CD4-positive, alpha-beta T cell treated with Interleukin-2 at 100 ng/mL for 4 hours (primary cell): ENCODE data around the gene TRERF1.

Experiments used
- DNase-seq: peaks from one replicate; pipeline ENCODE4 v3.0.0-alpha.2; 2020; ENCODE audit warnings: low spot score

Gene TRERF1

DNA sequence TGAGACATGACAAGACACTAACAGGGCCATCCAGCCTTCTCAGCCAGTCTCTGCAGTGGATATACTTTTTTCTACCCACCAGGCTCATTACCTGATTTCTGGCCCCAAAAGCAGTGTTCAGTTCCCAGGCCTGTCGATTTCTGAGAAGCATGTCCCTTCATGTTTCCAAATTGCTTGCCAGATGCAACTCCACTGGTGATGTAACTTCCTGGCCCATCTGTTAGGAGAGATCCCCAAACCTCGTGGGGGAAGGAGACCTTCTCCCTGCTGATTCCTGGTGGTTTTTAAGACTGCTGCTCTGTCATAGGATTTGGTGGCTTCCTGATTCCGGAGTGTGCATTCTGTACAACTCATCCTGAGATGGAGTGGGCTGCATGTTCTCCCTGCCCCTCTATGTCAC is 202.4 kb downstream of the TRERF1 start:
- no peak for DNase-seq

DNA sequence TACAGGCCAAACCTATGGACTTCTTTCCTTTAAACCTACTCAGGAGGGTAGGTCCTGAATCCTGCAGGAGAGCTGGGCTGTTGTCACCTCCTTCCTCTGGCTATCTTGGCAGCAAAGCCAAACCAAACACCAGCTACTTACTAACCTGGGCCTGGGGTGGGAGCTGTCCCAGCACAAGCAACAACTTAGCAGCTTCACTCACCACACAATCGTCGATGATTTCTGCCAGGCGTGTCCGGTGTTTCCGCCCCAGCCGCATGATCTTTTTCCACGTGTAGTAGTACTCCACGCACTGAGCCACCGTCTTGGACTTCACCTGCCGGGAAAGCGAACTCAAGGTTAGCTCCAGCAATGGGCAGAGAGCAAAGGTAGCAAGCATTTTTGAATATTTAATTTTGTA is 208.7 kb downstream of the TRERF1 start:
- DNase-seq, result no peak

DNA sequence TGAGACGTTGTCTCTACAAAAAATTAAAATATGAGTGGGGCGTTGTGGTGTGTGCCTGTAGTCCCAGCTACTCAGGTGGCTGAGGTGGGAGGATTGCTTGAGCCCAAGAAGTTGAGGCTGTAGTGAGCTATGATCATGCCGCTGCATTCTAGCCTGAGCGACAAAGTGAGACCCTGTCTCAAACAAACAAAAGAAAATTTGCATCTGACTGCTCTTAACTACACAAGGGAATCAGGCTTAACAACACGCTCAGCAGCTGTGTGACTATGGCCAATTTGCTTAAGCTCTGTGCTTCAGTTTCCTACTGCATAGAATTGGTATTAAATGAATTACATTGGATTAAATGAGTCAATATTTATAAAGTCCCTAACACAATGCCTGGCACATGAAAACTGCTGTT is 209.8 kb downstream of the TRERF1 start:
- DNase-seq, result no peak

DNA sequence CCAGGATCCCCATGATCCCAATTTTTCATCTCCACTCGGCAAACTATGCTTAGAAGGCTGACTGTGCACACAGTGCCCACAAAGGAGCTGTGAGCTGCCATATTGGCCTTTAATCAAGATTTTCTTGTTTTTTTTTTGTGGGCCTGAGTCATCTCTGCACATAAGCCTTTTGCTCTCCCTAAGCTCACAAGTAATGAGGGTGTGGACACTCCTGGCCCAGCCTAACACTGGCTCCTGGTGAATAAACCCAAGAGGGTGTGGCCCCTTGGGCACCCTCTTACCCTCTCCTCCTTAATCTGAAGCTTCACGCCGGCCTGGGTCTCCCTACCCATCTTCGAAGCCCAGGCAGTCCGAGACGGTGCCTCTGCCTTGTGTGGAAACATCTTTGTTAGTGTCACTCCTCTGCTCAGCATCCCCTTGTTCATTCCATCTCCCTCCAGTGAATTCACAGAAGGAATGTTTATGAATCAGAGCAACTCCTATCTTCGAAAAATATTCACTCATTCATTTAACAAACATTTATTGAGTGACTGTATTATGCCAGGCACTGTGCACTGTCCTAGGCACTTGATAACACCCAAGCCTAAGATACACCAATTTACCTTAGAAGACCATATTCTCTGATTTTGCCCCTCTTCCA is 211.9 kb downstream of the TRERF1 start:
- no peak for DNase-seq

DNA sequence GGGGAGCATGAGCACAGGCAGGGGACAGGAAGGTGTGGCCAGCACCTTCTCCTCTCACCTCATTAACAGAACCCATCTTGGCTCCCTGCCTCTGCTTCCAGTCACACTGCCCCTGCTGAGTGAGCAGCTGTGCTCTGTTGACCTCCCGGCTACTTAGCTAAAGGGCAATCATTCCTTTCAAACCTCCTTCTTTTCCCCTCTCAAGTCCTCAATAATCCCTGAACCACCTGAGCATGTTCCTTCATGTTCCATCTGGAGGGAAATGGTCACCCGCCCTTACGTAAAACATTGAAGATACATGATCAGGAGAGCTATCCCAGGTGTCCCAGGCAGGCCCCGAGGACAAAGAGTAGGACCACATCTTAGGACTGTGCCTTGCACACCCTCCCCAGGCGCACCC is 212.4 kb downstream of the TRERF1 start:
- no peak for DNase-seq

- DNase-seq, result no peak
These were observed 213.9 kb downstream of the TRERF1 start for GRCh38 chr6:42237857-42238256.

GRCh38 chr6:42236682-42237473 is 214.8 kb downstream of the TRERF1 start:
- no peak for DNase-seq

DNA sequence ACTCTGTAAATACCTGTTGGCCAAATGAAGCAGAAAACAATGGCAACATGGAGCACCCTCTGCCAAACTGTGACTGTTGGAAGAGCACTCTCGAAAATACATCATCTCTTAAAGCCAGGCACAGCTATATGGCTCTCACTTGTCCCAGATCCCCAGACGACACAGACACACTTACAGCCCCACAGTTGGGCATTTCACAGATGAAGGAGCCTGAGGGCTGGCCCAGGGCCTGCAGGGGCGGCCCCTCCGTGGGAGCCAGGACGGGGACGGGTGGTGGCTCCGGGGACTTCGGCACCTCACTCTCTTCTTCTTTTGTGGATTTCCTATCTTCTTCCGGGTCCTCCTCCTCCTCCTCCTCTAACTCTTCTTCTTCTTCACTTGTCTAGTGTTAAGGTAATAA is 215.7 kb downstream of the TRERF1 start:
- DNase-seq, result no peak

- DNase-seq, result no peak
These were observed 219.7 kb downstream of the TRERF1 start for GRCh38 chr6:42232035-42232434.

DNA sequence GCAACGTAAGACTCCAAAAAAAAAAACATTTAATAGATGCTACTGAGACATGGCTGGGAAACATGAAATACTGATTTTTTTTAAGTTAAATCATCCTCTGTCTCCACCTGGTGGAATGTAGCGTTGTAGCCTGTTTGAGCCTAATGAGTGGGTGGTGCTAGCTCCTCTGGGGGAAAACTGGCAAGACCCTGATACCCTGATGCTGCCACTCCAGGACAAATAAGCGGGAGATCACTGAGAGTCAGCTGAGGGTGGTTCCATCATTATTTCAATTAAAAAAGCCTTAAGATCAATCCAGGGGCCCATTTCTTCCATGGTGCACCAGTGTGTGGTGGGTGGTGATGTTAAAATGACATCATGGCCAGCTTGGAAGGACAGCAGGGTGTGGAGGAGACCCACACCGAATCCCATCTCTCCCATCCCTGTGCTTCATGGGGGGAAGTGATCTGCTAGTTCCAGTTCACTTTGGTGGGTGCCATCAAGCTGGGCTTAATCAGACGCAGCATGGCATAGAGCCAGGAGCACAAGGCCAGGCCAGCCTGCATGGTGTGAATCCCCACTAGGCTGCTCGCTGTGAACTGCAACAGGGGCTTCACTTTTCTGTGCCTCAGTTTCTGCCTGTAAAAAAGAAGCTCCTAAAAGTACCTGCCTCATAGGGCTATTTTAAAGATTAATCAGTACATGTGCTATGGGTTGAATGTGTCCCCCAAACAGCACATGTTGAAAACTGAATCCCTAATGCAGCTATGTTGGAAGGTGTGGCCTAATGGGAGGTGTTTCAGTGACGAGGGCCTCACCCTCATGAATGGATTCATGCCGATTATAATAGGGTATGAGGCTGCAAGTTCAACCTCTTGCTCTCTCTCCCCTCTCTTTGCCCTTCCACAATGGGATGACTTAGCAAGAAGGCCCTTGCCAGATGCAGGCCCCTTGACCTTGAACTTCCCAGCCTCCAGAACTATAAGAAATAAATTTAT is 221.1 kb downstream of the TRERF1 start:
- no peak for DNase-seq

DNA sequence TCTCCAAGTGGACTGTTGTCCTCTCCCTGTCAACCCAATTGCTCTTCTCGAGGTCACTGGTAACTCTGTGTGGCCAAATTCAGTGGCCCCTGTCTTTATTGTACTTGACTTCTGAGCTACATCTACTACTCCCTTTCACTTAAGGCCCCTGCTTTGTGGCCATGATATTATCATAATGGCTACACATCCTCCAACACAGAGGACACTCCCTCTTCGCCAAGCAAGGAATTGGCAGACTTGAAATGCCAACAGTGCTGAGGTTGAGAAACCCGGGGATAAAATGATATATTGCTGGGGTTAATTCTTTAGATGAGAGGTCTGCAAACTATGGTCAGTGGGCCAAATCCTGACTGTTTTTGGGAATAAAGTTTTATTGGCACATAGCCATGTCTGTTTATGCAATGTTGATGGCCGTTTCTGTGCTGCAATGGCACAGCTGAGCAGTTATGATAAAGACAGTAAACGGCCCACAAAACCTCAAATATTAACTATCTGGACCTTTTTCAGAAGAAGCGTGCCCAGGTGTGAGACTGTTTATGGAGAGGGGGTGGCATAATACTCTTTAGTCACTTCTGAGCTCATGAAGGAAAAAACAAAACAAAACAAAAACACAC is 222.1 kb downstream of the TRERF1 start:
- no peak for DNase-seq

DNA sequence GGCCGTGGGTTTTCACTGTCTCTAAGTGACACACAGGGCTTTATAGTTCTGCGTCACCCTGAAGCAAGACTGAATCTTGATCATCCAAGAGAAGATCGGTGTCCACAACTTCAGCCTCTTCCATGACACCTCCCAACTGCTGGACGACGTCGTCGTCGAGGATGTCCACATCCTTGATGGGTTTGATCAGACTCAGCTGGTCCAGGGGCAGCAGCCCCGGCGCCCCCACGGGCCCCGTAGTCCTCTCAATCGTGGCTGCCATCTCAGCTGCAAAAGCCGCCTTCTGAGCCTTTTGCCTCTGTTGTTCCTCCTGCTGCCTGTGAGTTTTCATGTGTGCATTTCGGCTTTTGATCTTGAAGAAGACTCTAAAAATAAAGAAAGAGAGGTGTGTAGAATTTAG is 223.4 kb downstream of the TRERF1 start:
- DNase-seq, result no peak

DNA sequence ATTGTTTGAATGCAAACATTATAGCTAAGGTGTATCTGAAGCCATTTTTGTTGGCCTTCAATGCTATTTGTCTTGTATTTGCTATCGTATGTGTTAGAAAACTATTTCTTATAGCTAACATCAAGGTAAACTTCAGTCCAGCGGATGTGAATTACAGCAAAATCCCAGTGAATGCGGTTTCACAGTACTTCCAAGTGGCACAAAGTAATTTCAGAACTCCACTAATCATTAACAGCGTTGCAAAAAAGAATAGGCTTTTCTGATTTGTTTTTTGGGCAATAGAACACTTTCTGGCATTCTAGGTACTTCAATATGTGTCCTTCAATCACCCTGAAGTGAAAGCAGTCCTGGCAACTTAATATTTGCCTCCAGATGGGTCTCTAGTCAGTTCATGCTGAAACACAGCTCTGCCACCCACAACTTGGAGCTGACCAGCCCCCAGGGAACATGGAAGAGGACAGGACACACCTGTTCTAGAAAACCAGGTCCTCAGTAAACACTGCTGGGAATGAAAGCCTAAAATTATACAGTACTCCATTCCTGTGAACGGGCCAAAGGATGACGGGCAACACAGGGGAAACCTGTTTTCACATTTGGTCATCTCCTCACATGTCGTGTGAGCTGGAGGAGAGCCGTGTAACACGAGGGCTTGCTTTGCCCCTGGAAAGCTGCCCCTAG is 224.4 kb downstream of the TRERF1 start:
- DNase-seq, result no peak

GRCh38 chr6:42226645-42227143 is 225.0 kb downstream of the TRERF1 start:
- no peak for DNase-seq

GRCh38 chr6:42226161-42226611 is 225.5 kb downstream of the TRERF1 start:
- no peak for DNase-seq

DNA sequence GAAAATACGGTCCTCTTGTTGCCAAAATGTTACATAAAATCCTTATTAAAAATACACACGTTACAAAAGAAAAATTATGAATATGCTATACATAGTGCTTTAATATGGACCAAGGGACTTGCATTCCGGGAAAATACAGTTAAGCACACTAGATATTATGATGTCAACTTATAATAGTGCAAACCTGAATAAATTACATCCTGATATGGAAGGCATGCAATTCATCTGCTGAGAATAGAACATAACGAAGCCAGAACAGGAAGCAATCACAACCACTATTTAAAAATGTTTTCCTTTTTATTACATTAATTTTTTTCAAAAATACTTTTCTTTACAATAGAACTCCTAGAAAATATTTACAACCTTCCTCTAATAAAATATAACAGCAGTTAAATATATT is 226.3 kb downstream of the TRERF1 start:
- no peak for DNase-seq

DNA sequence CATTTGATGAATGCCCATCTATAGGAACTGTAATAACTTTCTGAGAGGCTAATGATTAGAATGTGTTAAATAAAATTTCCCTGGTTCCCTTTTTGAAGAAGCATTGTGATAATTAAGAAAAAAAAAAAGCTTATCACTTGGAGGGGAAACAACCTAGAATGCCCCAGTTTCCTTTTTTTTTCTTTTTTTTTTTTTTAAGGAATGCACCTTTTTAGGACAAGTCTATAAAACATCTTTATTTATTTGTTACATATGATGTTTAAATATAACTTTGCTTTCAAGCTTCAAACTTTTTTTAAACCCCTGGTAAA is 226.7 kb downstream of the TRERF1 start:
- DNase-seq, result no peak

- peak; percentile 45 for DNase-seq
These were observed 227.3 kb downstream of the TRERF1 start for GRCh38 chr6:42224222-42225028.

DNA sequence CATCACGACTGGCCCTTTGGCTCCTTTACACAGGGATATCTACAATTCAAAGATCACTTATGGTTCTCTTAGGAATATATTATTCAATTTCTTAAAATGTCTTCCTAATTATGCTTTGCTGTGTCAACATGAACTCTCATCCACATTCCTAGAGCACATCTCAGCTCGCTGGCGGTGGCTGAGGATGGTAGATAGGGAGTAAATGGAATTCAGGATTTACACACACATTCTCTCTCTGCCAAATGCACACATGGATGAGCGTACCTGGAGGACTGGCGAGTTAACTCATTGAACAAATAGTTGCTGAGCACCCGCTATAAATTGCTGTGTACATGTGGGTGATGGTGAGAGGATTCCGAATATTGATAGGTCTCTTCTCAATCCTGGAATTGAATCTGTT is 229.3 kb downstream of the TRERF1 start:
- no peak for DNase-seq

DNA sequence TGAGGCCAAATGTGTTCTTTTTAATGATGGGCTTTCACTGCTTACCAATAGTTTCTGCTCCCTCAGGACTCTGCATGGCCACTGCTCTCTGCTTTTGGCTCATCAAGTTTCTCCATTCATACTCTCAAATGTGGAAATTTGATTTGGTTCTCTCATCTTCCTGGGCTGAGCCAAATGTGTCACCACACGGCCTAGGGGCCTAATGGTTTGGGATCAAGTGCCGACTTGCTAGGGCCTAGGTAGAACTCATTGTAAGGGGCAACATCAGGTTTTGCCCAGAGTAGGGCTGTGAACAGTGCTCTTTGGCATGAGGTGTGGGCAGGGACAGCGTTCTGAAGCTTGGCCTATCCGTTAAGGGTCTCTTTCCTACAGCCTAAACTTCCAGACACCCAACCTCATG is 230.2 kb downstream of the TRERF1 start:
- DNase-seq, result no peak

GRCh38 chr6:42220807-42221206 is 230.9 kb downstream of the TRERF1 start:
- no peak for DNase-seq
